AML-193 (cell line): ENCODE measurements around the gene USP51.
"Not testable (repeated sequence)": the region's sequence is repeated elsewhere in the genome, so short reads cannot be mapped to it uniquely, and the experiment has no call there.

ENCODE experiments used
- DNase-seq, 2 experiments: peaks; one replicate each; lab custom pipeline; 2025; lab: John Stamatoyannopoulos, UW

USP51 gene

DNA sequence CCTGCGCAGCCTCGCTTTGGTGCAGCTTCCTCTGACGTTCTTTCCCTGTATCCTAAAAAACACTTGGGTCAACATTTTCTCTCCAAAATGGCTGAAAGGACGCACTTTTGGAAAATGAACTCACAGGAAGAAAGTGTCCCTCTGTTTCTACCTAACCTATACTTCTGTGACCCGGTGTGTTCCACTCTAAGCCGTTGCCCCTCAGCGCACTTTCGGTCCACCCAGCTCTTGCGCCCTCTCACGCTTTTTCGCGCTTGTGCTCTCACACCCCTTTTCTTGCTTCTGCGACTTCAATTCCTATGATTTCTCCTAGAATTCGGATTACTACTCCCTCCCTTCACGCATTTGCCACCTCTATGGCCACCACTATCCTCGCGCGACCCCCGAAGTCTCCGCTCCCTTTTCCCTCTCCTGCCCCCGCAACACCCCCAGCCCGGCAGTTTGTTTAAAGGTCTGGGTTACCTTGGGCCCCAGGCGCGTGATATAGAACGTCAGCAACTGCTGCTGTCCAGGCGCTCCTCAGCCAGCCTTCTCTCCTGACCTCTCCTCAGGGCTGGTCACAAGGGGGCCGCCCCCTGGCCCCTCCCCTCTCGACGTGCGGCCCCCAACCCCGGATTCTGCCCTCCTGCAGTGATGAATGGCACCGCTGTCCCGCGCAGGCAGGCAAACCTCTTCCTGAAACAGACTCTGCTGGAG, at the start of gene USP51:
Gene USP51, minus strand, starts transcription at position 535 of the 696 bp plus-strand sequence. CDS start 909 bp downstream, outside the sequence.
- peak in 1 of 2 experiments; percentile 40 for DNase-seq

DNA sequence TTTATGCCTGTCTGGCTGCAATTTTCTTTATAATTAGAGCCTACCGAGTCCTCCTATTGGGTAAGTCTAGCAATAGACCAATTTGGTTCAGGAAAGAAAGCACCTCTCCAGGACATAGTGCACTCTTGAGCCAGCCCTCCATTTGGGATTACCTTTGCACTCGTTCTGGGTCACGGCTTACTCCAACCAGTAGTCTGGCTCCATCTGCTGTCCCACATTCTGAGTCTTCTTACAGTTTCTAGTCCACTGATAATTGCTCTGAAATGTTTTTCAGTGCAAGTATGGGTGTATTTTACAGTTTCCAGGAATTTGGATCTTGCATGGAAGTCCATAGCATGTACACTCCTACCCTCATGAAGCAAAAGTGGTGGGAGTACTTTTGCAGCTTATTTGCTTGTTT, 34.8 kb upstream of the USP51 start:
- DNase-seq = no peak

DNA sequence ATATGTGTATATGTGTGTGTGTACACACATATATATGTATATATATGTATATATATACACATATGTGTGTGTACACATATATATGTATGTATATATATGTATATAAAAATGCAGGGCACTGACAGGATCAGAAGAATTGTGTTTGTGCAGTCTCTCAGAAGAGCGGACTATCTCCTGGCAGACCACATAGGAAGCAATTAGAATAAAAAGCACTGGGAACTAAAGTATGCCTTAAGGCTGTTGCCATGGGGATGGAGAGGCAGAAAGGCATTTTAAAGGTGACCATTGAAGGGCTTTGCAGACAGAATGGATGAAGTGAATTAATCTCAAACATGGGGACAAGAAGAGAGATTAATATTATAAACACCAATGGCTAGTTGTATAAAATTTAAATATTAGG, 33.7 kb upstream of the USP51 start:
- no peak for DNase-seq

DNA sequence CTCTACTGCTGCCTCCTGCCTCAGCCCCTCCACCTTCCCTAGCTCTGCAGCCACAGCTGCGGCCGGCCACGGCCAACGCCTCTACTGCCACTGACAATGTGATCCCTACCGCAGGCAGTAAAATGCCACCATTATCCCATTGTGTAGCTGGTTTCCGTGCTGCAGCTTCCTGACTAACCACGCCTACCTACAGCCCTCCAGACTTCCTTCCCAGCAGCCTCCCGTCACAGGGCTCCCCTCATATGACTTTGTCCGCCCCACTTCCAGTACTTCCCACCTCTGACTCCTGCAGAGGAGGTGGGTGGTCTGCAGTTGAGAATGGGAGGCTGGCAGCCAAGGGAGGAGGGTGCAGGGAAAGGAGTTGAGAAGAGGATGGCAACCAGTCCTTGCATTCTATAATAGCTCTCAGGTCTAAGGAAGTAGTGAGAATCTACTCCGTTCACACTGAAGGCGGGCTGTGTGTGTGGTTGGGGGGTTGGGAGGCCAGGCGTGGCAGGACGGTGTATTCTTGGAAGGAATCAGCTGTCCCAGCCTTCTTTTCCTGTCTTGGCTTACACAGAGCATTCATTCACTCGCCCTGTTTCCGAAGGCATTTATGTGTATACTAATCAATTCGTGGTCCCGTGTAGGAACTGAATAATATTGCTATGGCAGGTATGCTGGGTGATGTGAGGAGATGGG, 33.1 kb upstream of the USP51 start:
- DNase-seq = no peak

DNA sequence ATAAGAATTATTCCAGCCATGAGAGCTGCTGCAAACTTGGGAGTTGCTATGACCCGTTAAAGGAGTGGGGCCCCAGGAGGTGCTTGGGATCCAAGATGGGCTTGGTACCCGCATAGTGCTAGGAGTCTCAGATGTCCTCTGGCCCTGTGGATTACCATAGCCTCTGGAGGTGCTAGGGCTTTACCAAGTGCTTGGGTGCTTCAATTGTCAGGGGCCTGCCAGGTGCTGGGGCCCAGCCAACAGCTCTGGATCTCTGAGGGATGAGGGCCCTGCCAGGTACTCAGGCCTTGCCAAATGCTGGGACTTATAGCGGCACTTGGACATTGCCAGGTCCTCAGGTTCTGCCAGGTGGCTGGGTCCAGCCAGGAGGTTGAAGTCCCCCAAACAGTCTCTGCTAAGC, 32.0 kb upstream of the USP51 start:
- no peak for DNase-seq

DNA sequence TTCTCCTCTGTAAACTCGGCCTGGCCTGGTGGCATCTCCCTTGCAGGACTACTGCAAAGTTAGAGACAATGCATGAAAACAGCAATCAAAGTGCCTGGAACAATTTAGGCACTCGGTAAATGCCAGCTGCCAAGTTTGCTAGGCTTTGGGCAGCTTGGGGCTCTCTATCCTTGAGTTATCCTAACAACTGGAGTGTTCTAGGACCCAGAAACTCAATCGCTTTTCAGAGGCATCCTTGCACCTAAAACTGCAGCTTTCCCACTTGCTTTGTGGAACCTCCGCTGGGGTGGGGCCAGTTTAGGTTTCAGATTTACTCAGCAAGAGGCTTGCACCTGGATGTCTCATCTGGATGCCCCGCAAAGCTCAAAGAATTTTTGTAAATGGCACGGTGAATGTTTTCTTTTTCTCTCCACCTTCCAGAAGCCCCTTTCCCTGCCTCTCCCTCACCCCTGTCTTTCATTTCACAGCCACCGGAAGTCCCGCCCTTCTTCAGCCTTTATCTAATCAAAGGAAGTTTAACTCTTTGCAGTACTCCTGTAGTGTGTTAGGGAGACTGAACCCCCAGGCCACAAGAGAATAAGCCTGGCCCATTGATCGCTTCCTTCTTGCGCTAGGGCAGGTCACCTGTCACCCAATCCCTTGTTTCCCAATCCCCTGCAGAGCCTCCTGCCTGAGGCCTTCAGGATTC, 27.3 kb upstream of the USP51 start:
- not testable (repeated sequence) for DNase-seq

DNA sequence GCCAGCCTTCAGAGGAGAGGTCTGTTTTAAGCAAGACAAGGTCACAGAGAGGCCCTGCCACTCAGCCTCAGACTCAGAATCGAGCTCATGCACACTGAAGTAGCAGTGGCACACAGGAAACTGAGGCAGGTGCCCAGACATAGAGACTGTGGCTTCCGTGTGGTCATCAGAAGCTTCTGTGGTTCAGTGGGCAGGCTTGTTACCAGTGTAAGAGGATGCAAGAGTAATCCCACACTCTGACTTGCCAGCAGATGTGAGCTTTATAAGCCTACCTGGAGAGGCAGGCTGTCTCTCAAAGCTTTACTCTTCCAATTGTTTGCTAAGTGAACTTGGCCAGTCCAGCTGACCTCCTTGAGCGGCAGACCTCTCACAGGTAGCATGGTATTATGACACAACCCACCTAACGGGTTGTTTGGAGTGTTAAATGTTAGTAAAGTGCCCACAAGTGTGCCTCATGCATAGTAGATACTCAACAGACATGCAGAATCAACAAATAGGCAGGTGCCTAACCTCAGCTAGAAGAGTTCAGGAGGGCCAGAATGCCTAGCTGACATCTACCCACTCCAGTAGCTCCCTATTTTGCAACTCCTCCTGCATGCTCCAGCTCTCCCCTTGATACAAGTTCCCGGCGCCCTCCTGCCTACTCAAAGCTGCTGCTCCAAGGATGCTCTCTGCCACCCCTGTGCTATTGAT, 23.5 kb upstream of the USP51 start:
- not testable (repeated sequence) for DNase-seq

DNA sequence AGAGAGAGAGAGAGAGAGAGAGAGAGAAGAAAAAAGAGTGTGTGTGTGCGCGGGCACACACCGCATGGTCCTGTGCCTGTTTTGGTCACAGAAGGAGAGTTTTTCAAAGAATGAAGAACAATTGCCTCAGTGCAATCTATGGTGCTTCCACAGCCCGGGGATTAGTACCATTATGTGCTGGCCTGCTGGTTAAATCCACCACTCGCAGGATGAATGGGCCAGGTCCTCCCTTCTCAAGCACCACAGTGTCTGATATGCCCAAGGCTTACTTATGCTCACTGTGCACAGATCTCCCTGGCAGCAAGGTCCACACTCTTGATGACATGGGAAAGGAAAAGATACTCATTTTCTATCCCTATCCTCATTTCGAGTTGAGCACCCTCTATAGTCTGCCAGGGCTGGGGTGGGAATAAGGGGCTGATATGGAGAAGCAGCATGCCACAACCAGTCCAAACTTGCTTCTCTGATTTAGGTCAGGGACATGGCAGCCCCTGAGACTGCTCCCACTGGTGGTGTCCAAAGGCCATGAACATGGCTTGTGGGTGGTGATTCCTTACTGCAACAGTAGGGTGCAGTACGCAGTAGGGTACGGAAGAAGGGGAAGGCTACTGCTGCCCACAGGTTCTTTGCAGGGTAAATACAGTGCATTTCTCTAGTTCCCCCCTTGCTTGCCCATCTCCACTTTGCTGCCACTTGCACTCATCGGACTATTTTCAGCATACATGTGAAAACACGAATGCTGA, 18.9 kb upstream of the USP51 start:
- DNase-seq = not testable (repeated sequence)

DNA sequence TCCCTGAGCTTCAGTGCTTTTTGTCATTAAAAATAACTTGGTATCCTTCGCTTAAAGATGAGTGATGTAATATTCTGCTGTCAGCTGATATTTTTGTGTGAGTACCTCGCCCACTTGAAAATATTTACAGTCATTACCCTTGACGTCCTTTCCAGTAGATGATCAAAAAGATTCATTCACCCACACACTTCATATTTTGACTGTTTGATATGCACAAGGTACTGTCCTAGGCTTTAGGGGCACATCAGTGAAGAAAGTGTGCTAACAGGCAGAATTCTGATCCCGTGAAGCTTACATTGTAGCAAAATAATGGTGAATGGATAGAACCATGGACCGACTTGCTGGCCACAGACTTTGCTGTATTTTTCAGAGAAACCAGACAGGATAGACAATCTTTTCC, 18.1 kb upstream of the USP51 start:
- not testable (repeated sequence) for DNase-seq

DNA sequence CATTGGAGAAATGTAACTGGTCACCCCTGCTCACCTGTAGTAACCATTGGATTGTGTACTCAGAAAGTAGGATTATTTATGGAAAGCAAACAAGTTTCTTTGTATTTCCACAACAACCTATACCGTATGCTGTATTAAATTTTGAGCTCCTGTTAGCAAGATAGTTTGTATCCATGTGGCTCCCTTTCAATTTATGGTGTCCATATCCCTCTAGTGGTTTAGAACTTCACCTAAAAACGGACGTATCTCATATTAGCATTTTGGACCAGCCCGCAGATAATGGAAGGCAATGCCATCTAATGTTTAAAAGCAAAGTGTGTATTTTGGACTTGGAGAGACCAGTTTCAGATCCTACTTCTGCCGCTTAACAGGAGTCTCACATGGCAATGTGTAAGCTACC, 17.4 kb upstream of the USP51 start:
- DNase-seq = not testable (repeated sequence)

DNA sequence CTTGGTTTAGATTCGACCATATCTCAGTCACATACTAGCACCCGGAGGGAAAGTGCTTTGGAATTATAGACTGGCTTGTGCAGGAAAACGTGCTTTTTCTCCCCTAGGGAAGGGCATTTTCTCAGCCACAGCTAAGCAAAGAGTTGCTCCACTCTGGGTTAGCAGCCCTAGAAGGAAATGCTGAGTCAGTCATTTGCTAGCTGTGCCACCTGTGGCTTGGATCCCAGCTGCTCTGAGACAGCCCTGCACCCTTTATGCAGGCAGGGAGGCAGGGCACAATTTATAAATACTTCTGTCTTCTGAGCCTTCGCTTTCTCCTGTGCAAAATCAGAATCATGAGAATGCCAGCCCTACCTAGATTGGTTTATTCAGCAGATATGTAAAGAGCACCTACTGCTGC, 1.3 kb upstream of the USP51 start:
- no peak for DNase-seq

DNA sequence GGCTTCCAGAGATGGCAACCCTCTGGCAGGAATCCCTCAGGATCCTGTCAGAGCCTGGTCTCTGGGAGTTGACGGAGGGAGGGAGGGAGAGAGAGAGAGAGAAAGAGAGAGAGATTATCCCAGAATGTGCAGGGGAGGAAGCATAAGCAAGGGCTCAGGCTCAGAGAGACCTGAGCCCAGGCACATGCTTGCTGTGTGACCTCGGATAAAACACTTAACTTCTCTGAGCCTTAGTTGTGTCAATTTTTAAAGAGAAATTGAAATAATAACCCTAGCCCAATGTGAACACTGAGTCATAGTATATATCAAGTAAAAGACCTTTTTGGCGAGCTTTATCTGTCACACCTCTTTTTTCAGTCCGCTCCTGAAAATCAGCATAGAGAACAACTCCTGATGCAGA, 473 bp upstream of the USP51 start:
- no peak for DNase-seq

DNA sequence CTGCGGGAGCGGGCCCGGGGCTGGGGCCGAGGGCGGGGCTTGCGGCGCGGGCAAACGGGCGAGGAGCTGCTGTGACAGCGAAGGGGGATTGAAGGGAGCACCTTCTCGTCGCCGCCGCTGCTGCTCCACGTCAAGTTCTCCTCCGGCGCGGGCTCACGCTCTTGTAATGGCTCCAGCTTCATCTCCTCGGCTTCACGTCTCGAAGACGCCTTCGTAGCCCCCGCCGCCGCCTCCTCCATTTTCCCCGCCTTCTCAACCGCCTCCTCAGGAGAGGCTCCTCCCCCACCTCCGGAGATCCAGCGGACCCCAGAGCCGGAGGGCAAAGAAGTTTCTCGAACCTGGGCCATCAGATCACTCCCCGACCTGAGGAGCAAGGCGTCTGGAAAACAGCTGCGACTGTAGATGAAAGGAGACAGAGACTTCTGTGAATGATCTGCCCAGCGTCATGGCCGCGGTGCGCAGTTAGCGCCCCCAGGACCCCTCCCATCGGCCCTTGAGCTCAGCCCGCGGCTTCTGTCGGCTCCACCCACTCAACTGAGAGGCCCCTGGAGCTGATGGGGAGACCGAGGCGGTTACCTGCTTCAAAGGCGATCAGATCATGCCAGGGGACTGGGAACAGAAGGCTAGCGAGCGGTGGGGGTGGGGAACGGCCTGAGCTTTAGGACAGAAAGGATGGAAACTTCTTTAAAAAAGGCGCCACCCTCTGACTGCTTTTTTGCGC, 895 bp downstream of the USP51 start:
- DNase-seq = peak; percentile 25 to 41

DNA sequence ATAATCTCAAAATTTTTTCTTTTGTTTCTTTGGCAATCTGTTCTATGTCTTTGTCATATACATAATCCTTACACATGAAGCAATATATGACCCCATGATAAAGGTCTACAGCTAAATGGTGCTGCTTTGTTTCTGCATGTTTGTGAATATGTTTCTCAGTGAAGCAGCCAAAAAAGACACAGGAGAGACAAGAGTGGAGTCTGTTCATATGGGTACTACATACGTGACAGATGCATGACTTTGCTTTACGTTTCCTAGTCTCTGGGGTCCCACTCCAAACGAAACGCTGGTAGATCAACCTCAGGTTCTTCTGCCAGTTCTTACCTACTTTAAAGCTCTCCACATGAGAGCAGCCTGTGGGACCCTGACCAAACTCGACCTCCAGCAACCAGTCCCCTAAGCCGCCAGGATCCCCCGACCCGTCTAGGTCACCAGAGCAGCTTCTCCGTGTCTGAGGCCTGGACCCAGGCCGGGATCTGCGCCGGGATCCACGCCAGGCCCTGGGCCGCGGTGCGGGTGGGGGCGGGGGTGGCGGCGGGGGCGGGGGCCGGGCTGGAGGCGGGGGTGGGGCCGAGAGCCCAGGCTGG, 1.5 kb downstream of the USP51 start:
- DNase-seq = no peak

DNA sequence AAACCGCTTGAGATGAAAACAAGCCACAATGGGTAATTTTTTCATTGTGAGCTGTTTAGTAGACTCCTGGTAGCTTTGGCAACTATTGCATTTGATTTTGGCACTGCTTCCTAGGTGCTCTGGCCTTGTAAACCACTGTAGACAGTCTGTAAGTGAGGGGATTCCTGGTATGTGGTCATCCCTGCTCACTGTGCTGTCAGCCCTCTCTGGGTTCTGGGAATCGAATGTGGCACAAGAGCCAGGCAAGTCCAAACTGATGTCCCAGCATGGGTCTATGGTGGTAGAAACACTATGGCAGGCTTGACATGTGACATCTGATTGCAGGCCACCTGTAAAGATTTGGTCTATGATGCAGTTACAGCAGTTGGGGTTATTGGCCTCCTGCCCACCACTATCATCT, 2.5 kb downstream of the USP51 start:
- no peak for DNase-seq

DNA sequence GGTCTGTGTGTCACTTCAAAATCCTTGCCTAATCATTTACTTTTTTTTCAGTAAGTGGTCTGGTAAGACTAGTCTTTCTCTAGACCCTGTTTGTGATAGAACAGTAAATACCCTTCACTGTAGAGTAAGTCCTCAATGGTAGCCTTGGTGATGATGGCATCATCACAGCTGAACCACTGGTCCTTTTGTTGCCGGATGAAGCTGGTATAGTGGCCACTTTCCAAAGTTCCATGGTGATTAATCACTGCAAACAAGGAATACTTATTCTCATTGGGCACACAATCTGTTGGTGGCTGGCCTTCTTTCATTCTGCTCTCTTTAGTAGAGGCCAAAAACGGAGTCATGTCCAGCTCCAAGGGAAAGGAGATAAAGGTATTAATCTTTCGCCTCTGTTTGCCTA, 2.9 kb downstream of the USP51 start:
- no peak for DNase-seq

DNA sequence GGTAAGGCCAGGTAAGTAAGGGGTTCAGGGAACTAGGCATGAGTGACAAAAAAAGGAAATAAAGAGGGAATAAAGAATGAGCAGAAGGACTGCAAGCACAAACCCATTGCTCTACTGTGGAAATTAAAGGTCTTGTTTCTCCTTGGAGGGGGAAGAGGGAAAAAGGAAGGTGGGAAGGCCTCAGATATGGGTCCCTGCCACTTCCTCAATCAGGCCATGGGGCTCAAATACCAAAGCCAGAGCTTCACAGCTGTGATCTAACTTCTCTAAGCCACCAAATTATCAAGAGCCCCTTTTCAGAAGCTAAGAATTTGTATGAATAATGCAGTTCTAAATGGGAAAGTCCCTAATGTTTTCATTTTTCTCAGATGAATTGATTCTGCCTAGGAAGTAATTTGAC, 4.7 kb downstream of the USP51 start:
- DNase-seq = no peak

DNA sequence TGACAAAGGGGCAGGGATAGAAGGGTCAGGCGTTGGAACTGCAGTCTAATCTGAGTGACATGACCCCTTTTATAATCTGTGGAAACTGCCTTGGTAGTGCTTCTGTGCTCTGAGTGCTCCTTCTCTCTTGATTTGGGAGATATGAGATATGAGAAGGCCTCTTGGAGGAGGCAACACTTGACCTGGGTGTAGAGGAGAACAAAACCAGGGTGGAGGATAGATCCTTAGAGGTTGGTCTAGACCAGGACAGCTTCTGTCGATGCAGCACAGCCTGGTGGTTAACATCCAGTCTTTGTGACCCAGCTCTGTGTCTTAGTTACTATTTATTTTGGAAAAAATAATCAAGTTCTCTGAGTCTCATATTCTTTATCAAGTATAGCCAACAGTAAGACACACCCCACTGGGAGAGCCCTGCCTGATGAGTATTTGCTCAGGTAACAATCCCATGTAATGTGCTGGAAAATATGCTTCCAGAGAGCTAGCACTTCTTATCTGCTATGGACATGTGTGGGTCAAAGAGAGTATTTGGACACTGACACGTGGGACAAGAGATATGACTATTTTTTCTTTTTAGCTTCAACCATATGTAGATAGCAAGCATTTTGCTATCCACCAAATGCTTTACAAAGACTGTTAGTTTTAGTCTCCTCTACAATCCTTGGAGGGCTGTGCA, 9.1 kb downstream of the USP51 start:
- no peak for DNase-seq

DNA sequence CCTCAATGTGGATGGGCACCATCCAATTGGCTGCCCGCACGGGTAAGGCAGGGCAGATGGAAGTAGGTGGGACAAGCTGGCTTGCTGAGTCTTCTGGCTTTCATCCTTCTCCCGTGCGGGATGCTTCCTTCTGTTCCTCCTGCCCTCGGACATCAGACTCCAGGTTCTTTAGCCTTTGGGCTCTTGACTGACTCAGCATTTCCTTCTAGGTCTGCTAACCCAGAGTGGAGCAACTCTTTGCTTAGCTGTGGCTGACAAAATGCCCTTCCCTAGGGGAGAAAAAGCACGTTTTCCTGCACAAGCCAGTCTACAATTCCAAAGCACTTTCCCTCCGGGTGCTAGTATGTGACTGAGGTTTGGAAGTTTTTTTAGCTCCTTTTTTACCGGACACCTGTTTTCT, 9.7 kb downstream of the USP51 start:
- not testable (repeated sequence) for DNase-seq

DNA sequence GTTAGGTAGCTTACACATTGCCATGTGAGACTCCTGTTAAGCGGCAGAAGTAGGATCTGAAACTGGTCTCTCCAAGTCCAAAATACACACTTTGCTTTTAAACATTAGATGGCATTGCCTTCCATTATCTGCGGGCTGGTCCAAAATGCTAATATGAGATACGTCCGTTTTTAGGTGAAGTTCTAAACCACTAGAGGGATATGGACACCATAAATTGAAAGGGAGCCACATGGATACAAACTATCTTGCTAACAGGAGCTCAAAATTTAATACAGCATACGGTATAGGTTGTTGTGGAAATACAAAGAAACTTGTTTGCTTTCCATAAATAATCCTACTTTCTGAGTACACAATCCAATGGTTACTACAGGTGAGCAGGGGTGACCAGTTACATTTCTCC, 23.9 kb downstream of the USP51 start:
- DNase-seq = not testable (repeated sequence)
